ENCODE measurements around the gene EYA2.

DNA sequence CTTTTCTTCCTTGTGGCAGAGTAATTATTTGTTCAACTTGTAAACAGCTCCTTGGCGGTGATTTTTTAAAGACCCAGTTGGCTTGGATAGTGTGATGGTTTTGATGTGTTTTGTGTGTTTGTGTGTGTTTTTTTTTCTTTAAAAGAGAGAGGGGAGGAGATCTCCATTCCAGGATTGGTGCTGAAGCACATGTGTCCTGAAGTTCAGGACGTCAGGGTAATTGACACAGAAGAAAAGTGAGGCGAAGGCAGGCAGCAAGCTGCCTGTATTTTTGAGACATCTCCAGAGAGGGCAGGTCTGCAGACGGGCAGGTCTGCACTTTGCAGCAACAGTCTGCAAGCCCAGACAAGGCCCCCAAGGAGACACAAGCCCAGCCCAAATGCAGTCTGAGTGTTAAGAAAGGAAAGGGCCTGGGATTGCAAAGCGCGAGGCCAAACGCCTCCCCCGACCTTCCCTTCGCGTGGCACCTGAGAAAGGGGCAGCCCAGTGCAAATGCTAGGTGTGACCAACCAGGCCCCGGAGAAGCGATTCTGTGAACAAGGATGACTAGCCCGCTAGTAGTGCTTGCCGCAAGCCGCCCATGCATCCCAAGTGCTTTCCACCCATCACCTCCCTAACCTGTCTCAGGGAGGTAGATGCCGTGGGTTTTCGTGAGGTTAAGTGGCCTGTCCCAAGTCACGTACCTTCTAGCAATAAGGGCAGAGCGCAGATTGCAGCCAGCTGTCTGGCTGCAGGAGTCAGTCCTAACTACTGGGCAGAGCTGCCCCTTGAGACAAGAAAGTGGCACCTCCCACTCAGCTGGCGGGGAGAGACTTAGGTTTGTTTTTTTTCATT, 231.3 kb downstream of the EYA2 start:
- no peak for TF ChIP-seq EZH2 (IDR thresholded peaks at IDR 0.05)
- TF ChIP-seq, protein P1, sequence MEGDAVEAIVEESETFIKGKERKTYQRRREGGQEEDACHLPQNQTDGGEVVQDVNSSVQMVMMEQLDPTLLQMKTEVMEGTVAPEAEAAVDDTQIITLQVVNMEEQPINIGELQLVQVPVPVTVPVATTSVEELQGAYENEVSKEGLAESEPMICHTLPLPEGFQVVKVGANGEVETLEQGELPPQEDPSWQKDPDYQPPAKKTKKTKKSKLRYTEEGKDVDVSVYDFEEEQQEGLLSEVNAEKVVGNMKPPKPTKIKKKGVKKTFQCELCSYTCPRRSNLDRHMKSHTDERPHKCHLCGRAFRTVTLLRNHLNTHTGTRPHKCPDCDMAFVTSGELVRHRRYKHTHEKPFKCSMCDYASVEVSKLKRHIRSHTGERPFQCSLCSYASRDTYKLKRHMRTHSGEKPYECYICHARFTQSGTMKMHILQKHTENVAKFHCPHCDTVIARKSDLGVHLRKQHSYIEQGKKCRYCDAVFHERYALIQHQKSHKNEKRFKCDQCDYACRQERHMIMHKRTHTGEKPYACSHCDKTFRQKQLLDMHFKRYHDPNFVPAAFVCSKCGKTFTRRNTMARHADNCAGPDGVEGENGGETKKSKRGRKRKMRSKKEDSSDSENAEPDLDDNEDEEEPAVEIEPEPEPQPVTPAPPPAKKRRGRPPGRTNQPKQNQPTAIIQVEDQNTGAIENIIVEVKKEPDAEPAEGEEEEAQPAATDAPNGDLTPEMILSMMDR (IDR thresholded peaks at IDR 0.05), result no peak
